Measurements from ENCODE around the gene IER5.

Gene IER5

DNA sequence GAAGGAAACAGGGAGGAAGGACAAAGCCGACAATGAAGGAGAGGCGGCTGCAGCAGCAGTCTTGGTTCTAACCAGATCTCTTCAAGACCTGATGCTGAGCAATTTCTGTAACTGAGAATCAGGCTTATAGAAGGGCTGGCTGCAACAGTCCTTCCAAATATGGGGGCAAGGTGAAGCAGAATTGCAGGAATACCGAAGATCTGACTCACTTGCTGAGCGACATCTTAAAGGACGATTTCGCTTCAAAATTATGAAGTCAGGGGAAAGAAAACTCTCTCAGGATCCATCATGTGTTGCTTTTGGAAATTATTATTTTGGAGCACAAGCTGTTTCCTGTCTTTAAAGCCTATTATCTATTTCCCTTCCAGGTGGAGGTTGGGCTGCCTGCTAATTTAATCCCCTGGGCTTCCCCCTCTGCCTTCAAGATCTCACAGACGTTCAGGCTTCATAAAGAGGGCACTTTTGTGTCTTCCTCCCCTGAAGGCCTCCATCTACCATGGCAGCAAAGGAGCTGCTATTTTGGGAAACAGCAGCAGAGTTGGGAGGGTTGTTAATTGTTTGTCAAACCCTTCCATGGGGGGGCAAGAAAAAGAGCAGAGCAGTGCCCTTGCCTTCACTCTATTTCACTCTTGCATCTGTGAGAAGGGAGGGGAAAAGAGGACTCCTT lies 10.8 kb upstream of the IER5 start:
- no peak for DNase-seq

DNA sequence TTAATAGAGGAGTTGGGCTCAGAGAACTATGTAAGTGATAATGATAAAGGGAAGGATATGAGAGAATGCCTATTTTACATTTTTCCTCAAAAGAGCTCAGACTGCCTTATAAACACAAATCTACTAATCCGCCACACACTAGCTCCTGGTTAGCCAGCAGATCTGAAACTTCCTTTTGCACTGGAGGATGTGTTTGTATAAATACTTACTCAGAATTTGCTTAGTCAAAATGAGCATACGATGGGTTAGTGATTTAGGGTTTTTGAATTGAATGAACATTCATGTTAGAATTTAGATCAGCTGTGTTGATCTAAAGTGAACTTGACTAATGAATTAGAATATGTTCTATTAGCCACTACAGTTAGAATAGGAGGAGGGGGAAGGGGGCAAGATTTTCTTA lies 9.1 kb upstream of the IER5 start:
- DNase-seq: no peak

DNA sequence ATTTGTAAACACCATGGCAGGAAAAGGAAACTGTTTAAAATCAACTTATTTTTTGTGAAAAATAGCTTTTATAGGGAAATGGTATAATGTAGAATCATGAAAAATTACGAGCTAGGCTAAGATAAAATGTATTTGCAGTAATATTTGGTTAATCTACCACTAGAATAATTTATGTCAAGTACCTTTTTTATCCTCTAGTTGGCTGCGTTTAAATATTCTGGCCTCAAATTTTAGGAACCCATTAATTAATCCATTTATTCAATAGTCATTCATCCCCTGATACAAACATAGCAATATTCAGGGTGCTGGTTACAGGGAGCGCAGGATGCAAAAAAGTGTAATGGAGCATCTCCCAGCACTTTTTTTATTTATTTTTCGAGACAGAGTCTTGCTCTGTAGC lies 8.6 kb upstream of the IER5 start:
- DNase-seq: no peak

DNA sequence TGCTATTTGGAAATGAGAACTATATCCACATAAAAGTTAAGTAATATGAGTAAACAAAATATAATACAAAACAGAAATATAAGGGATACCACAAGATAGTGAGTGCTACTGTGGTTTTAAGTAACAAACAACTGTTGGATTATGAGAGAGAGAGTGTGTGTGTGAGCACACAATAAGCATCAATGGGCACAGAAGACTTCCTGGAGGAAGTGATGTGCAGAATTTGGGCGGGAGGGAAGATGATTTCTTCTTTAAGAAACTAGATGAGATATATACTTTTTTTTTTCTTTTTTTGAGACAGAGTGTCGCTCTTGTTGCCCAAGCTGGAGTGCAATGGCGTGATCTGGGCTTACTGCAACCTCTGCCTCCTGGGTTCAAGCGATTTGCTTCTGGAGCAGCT lies 7.9 kb upstream of the IER5 start:
- no peak for DNase-seq

DNA sequence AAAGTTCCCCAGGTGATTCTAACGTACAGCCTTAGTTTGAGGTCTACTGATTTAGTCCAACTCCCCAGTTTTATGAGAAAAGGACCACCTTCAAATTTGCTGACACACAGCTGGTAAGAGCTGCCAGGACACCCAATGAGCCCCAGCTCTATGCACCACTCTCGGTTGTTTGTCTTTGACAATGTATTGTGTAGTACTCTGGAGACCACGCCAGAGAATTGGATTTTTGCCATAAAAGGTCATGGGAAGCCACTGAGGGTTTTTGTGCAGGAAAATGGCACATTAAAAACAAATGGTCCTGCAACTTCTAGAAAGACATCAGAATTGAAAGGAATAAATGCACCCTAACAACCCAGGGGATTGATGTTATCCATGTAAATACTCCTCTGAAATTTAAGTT lies 7.1 kb upstream of the IER5 start:
- peak; percentile 41 for DNase-seq

DNA sequence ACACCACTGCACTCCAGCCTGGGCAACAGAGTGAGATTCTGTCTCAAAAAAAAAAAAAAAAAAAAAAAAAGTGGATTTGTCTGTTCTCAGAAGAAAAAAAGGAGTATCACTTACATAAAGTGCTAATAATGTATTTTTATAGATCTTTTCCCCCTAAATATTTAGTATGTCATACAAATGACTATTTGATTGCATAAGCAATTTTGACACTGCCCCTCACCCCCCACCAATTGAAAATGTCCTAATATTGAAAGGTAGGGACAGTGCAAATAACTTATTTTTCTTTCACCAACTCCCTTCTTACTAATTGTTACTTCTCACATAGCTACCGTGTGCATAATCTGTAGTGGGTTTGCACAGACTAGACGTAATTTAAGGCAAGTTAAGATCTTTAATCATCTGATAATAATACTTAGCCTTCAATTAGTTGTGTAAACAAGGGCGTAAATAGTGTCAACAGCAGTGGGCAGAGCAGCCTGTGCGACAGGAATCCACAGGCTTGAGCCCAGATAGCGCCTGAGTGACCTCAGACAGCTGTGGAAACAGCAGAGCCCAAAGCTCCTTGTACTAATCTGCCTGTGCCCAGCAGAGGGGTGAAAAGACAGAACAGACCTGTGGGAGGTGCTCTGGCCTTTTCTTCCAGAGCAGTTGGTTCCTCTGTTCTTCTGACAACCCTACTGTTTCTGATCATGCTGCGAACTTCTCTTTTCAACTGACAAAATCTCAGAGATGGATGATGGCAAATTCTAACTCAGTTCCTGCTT lies 4.5 kb upstream of the IER5 start:
- peak; percentile 75 for DNase-seq

DNA sequence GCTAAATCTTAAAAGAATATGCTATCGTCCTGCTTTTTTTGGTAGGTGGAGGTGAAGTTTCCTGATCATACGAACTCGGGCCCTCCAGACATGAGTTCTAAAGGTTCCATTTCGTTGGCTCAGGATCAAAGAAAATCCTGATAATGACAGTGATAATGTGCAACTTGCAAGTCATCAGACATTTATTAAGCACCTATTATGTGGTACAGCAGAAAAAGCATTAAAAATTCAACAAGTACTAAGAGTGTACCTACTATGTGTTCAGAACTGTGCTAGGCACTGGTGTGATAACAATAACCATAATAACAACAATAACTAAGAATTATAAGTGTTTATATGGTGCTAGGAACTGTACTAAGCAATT lies 3.9 kb upstream of the IER5 start:
- DNase-seq: no peak

DNA sequence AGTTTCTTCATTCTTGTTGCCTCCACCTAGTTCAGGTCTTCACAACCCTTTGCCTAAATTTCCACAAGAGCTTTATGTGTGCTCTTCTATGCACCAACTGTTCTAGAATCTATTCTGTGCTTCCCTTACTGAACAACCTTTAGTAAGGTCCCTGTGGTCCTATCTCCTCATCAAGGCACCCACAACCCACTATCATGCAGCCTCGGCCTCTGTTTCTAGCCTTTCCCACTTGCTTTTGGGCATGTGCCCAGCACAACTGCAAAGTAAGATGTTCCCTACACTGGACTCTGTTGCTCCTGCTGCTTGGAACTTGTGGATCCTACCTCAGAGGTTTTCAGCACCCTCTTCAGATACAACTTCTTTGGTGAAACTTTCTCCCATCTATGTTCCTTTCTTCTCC lies 2.4 kb upstream of the IER5 start:
- no peak for DNase-seq

DNA sequence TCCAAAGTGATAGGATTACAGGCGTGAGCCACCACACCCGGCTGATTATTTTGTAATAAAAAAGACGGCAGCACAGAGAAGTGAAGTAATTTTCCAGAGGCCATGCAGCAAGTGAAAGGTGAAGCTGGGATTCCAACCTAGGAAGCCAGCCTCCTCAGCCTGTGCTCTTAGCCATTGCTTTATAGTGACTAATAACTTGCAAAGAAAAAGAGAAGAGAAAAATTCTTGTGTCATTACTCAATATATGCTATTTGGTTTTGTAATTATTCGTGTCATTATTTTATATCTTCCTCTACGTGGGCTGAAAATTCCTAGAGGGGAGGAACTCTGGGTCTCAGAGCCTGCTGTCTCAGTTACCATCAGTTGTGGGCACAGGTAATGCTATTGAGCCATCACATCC lies 1.6 kb upstream of the IER5 start:
- DNase-seq: no peak

- DNase-seq: no peak
Observed at GRCh38 chr1:181087400-181087901, 1.0 kb upstream of the IER5 start.

DNA sequence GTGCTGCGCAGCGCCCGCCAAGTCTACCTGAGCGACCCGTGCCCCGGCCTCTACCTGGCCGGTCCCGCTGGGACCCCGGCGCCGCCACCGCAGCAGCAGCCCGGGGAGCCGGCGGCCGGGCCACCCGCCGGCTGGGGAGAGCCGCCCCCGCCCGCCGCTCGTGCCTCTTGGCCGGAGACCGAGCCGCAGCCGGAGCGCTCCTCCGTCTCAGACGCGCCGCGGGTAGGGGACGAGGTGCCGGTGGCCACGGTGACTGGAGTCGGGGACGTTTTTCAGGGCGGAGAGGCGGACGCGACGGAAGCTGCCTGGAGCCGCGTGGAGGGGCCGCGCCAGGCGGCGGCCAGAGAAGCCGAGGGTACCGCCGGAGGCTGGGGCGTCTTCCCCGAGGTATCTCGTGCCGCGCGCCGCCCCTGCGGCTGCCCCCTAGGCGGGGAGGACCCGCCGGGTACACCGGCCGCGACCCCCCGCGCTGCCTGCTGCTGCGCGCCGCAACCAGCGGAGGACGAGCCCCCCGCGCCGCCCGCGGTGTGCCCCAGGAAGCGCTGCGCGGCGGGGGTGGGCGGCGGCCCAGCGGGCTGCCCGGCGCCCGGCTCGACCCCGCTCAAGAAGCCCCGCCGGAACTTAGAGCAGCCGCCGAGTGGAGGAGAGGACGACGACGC lies 646 bp downstream of the IER5 start:
- DNase-seq: no peak

GRCh38 chr1:181089676-181090544 lies 1.4 kb downstream of the IER5 start:
- peak; percentile 14 for DNase-seq

DNA sequence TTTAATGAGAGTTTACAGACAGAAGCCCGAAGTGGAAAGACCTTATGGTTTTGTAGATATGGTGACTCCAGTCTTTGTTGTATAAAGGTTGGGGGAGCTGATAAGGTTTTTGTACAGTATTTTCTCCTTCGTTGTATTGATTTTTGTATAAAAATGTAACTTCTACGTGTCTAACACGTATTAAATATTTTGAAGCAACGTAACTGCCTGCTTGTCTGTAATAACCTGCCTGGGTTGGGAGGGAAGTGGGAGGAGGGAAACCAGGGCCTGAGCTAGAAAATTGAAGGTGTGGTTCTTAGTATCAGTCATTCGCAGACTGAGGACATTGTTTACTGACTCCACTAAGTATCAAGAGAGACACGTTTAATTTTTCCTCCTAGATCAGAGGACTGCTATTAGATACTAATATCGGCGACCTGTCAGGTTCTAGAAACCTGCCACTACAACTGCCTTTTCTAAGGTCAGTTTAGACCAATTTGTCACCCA lies 2.2 kb downstream of the IER5 start:
- DNase-seq: no peak

GRCh38 chr1:181091309-181092040 lies 3.0 kb downstream of the IER5 start:
- no peak for DNase-seq

- no peak for DNase-seq
Observed at GRCh38 chr1:181092056-181092455, 3.6 kb downstream of the IER5 start.

DNA sequence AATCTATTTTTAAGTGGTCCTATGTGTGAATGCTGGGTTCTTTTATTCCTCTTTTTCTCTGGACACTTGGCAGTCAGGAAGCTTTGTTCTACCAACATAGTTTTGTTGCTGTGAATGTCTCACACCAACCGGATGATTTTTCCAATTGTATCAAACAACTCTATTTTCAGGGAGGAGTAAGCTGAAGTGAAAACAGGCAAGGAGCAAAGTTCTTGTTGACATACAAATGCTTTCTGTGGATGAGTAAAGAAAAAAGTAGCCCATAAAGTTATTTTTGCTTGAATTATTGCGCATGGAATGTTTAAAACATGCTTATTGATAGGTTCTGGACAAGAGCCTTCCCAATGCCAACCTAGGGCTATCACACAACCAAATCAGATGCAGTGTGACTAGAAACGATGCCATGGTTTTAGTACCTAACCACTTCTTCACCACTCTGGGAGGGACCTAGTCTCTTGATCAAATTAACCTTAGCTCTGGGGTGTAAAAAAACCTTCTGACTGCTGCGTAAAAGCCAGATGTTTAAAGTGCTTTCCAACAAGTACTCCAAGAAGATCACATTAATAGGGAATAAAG lies 4.5 kb downstream of the IER5 start:
- no peak for DNase-seq

GRCh38 chr1:181094416-181095212 lies 6.1 kb downstream of the IER5 start:
- DNase-seq: no peak

GRCh38 chr1:181095260-181095659 lies 6.8 kb downstream of the IER5 start:
- DNase-seq: no peak

- DNase-seq: no peak
Observed at GRCh38 chr1:181095763-181096184, 7.3 kb downstream of the IER5 start.

- DNase-seq: no peak
Observed at GRCh38 chr1:181097242-181097641, 8.7 kb downstream of the IER5 start.
